ENCODE data around the gene AUTS2. TPM values are rescaled to one million over a fixed set of nuclear protein-coding genes. Genes with fewer than 3 reads are reported as not detected.

Gene AUTS2
- total RNA-seq, 6 experiments from 2014 or later: 10.4 to 32.0 (median 19.3) TPM

GRCh38 chr7:70638158-70639107, 1040.2 kb downstream of the AUTS2 start:
- Histone ChIP-seq H3K4me1 (peaks cover 0 to 4% (median 2%) of the 10 kb centered on the region in 4 donors), H3K4me3 (no peak overlapping the region), H3K9me3 (no peaks in the 10 kb centered on the region), H3K36me3 (no peaks in the 10 kb centered on the region), H3K27me3 (no peaks in the 10 kb centered on the region), H3K27ac (no peak overlapping the region)
- 87% methylated on average over 15 of the region's 17 CpGs for WGBS (ENCODE audit: insufficient coverage, low coverage, low lambda C conversion rate, missing lambda C conversion rate)
- ATAC-seq (no peak), DNase-seq (no peak)
- TF ChIP-seq CTCF (IDR thresholded peaks at IDR 0.05) (no peak), POLR2A (IDR thresholded peaks at IDR 0.05) (no peak)
- intact Hi-C loops (cut with DNase I): no loop called here

- Histone ChIP-seq H3K27me3 (no peaks in the 10 kb centered on the region), H3K9me3 (no peaks in the 10 kb centered on the region), H3K27ac (no peak overlapping the region), H3K4me1 (peaks cover 0 to 4% (median 2%) of the 10 kb centered on the region in 4 donors), H3K4me3 (no peak overlapping the region), H3K36me3 (no peaks in the 10 kb centered on the region)
- WGBS (ENCODE audit: insufficient coverage, low coverage, low lambda C conversion rate, missing lambda C conversion rate): 94% methylated on average over 2 of the region's 5 CpGs
- peak in 1 of 4 donors; percentile 31 for ATAC-seq
- intact Hi-C loops (cut with DNase I): no loop called here
- DNase-seq: no peak
- TF ChIP-seq POLR2A (IDR thresholded peaks at IDR 0.05): no peak
These were observed 1042.1 kb downstream of the AUTS2 start for GRCh38 chr7:70640266-70640833.

GRCh38 chr7:70641882-70642281, 1043.6 kb downstream of the AUTS2 start:
- WGBS (ENCODE audit: insufficient coverage, low coverage, low lambda C conversion rate, missing lambda C conversion rate): 94% methylated on average over 2 of the region's 2 CpGs
- Histone ChIP-seq H3K36me3 (no peaks in the 10 kb centered on the region), H3K27ac (no peak overlapping the region), H3K4me3 (no peak overlapping the region), H3K9me3 (no peaks in the 10 kb centered on the region), H3K4me1 (peaks cover 0 to 4% (median 2%) of the 10 kb centered on the region in 4 donors), H3K27me3 (no peaks in the 10 kb centered on the region)
- ATAC-seq (no peak), DNase-seq (no peak)
- intact Hi-C loops (cut with DNase I): no loop called here
- TF ChIP-seq POLR2A (IDR thresholded peaks at IDR 0.05) (no peak), CTCF (IDR thresholded peaks at IDR 0.05) (no peak)

- H3K27ac ChIP-seq: no peak overlapping the region
- H3K4me1 ChIP-seq: no peaks in the 10 kb centered on the region
- 83% methylated on average over 3 of the region's 8 CpGs for WGBS (ENCODE audit: insufficient coverage, low coverage, low lambda C conversion rate, missing lambda C conversion rate)
- H3K36me3 ChIP-seq: no peaks in the 10 kb centered on the region
- H3K27me3 ChIP-seq: no peaks in the 10 kb centered on the region
- no peak overlapping the region for H3K4me3 ChIP-seq
- TF ChIP-seq CTCF (IDR thresholded peaks at IDR 0.05) (no peak), POLR2A (IDR thresholded peaks at IDR 0.05) (no peak)
- H3K9me3 ChIP-seq: no peaks in the 10 kb centered on the region
- intact Hi-C loops (cut with DNase I): no loop called here
- ATAC-seq (no peak), DNase-seq (no peak)
These were observed 1047.0 kb downstream of the AUTS2 start for GRCh38 chr7:70645279-70645678.

GRCh38 chr7:70645876-70646351, 1047.6 kb downstream of the AUTS2 start:
- H3K27me3 ChIP-seq: no peaks in the 10 kb centered on the region
- H3K9me3 ChIP-seq: no peaks in the 10 kb centered on the region
- ATAC-seq (no peak), DNase-seq (no peak)
- no peaks in the 10 kb centered on the region for H3K36me3 ChIP-seq
- intact Hi-C loops (cut with DNase I): no loop called here
- TF ChIP-seq POLR2A (IDR thresholded peaks at IDR 0.05): no peak
- TF ChIP-seq CTCF (IDR thresholded peaks at IDR 0.05): no peak
- no peak overlapping the region for H3K27ac ChIP-seq
- no peaks in the 10 kb centered on the region for H3K4me1 ChIP-seq
- 88% methylated on average over 10 of the region's 10 CpGs for WGBS (ENCODE audit: insufficient coverage, low coverage, low lambda C conversion rate, missing lambda C conversion rate)
- no peak overlapping the region for H3K4me3 ChIP-seq
